ENCODE data around the gene ATXN7L1.

DNA sequence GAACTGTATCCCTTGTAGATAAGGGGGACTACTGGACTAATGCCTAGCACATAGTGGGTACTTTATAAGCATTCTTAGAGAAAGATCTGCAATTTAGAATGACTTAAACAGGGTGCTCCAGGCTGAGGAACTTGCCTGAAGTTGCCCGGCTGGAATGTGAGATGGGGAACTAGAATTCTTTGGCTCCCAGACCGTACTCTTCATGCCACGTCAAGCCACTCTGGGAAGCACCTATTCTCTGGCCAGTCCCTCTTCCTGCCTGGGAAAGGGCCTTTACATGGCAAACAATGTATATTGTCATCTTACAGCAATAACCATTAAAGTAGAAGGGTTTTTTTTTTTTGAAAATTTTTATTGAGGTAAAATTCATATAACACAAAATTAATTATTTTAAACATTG is 34.5 kb downstream of the ATXN7L1 start:
- TF ChIP-seq CTCF (conservative IDR thresholded peaks at IDR 0.05; ENCODE audit: low read depth, low read length) (no peak), POLR2A (IDR thresholded peaks at IDR 0.05; ENCODE audit: low read depth, low read length) (no peak), MAFK (IDR thresholded peaks at IDR 0.05; ENCODE audit: low read depth, low read length) (no peak), MXI1 (IDR thresholded peaks at IDR 0.05; ENCODE audit: borderline replicate concordance, low read depth, low read length) (no peak)
- TF ChIP-seq, protein P1, sequence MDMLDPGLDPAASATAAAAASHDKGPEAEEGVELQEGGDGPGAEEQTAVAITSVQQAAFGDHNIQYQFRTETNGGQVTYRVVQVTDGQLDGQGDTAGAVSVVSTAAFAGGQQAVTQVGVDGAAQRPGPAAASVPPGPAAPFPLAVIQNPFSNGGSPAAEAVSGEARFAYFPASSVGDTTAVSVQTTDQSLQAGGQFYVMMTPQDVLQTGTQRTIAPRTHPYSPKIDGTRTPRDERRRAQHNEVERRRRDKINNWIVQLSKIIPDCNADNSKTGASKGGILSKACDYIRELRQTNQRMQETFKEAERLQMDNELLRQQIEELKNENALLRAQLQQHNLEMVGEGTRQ (IDR thresholded peaks at IDR 0.05; ENCODE audit: low read depth, low read length) = no peak

All from IMR-90 (cell line).